GM12873 (cell line): ENCODE results near the gene ABCG1.
A peak's percentile ranks its signal among the peaks of the same experiment; 100 is the strongest.

Source experiments
- TF ChIP-seq, protein P1 (sequence below): IDR thresholded peaks from 2 replicates; pipeline ENCODE4 v1.5.1; 2012; ENCODE audit warnings: low read depth, mild to moderate bottlenecking, moderate library complexity, low read length, control low read depth; ENCODE audit not compliant: insufficient read depth; ENCODE audit errors: missing control alignments

ABCG1 gene

GRCh38 chr21:42315296-42315891, 96.5 kb downstream of the ABCG1 start, which contains the start of gene TFF3:
TSS of gene TFF3 (minus strand) at chr21:42315409. CDS start at chr21:42315374, 35 bp downstream.
- TF ChIP-seq, protein P1, sequence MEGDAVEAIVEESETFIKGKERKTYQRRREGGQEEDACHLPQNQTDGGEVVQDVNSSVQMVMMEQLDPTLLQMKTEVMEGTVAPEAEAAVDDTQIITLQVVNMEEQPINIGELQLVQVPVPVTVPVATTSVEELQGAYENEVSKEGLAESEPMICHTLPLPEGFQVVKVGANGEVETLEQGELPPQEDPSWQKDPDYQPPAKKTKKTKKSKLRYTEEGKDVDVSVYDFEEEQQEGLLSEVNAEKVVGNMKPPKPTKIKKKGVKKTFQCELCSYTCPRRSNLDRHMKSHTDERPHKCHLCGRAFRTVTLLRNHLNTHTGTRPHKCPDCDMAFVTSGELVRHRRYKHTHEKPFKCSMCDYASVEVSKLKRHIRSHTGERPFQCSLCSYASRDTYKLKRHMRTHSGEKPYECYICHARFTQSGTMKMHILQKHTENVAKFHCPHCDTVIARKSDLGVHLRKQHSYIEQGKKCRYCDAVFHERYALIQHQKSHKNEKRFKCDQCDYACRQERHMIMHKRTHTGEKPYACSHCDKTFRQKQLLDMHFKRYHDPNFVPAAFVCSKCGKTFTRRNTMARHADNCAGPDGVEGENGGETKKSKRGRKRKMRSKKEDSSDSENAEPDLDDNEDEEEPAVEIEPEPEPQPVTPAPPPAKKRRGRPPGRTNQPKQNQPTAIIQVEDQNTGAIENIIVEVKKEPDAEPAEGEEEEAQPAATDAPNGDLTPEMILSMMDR = no peak

GRCh38 chr21:42316891-42317290, 98.0 kb downstream of the ABCG1 start:
- TF ChIP-seq, protein P1 = no peak

- TF ChIP-seq, protein P1 = no peak
Observed at GRCh38 chr21:42317341-42317741, 98.4 kb downstream of the ABCG1 start.

DNA sequence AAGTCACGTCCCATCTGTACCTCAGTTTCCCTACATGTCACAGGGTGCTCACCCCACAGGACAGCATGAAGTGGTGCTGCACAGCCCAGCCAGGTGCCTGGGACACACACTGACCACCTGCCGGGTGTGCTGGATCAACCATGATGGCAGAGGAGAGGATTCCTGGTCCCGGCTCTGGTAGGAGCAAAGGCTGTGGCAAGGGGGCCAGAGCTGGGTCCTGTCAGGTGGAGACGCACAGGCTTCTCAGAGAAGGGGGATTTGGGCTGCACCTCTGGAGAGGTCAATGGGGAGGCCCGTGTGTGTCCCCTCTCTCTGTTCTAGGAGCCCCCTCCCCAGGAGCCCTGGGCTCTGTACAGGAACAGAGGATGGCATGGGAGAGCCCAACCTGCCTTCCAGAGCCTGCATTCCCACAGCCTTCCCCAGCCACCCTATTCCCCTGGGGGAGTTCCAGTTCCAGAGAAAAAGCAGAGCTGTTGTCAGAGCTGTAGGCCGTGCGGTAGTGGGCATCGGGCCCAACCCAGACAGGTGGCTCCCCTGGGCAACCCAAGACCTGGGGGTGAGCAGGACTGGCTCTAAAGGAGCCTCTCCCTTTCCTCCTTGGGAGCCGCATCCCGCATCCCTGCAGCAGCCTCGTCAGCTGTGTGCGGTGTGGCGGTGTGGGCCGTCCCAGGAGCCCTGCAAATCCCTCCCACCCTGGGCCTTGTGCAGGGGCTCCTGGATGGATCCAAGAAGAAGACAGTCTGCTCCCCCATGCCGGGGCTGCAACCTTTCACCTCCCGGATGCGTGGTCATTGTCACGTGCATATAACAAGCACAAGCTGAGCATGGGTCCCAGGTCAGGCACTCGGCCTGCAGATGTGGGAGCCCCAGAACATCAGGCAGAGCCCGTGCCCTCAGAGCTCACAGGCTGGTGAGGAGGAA, 99.1 kb downstream of the ABCG1 start:
- TF ChIP-seq, protein P1 = no peak

DNA sequence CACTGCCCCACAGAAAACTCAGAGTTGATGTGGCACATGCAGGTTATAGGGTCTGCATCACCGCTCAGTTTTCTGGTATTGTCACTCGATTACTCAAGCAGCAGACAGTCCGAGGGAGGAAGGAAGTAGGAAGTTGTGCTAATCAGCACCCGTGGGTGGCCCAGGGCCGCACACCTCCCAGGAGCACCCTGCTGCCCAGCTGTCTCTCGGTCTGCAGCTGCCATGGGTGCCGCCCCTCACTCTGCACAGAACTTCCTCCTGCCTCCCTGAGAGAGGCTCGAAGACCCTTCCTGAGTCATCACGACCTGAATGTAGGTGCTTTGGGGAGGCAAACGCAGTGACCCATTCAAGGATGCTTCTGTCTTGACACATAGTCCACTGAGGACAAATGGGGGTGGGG, 100.4 kb downstream of the ABCG1 start:
- TF ChIP-seq, protein P1 = no peak

DNA sequence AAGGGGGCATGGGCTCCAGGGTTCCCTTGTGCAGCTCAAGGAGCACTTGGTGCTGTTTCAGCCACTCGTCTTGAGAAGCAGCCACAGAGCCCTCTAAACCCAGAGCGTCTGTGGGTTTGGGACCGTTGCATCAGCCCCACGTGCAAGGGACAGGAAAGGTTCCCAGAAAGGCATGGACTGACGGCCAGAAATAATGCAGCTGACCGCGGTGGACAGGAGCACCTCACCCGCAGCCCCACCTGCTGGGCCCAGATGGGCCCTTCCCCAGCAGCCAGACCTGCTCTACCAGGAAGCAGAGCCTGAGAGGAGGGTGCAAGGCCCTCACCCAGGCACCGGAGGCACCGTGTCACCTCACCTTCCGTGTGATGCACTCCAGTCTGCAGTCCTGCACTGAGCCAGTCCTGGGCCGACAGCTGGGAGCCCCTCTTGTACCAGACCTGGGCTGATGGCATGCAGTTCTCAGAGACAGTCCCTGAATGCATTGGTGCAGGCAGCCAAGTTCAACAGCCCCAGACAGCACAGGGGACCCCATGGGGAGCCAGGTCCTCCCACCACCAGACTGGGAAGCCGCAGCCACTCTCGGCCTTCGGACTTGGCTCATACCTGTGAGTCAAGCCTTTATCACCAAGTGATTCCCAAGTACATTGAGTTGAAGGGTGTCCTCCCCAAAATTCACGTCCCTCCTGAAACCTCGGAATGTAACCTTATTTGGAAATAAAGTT, 101.1 kb downstream of the ABCG1 start:
- TF ChIP-seq, protein P1 = peak; percentile 6

GRCh38 chr21:42320791-42321190, 101.9 kb downstream of the ABCG1 start:
- TF ChIP-seq, protein P1 = no peak
